Activated gamma-delta T cell (primary cell): ENCODE data around the gene NME7.
"Not testable (repeated sequence)": the region's sequence is repeated elsewhere in the genome, so short reads cannot be mapped to it uniquely, and the experiment has no call there.

Experiments used
- DNase-seq: peaks from one replicate; lab custom pipeline; 2025; lab: John Stamatoyannopoulos, UW

Gene NME7

DNA sequence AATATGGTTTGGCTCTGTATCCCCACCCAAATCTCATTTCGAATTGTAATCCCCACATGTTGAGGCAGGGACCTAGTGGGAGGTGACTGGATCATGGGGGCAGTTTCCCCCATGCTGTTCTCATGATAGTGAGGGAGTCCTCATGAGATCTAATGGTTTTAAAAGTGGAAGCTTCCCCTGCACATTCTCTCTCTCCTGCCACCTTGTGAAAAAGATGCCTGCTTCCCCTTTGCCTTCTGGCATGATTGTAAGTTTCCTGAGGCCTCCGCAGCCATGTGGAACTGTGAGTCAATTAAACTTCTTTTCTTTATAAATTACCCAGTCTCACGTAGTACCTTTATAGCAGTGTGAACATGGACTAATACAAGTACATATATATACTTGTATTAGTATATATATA, 25.5 kb downstream of the NME7 start:
- DNase-seq: not testable (repeated sequence)

DNA sequence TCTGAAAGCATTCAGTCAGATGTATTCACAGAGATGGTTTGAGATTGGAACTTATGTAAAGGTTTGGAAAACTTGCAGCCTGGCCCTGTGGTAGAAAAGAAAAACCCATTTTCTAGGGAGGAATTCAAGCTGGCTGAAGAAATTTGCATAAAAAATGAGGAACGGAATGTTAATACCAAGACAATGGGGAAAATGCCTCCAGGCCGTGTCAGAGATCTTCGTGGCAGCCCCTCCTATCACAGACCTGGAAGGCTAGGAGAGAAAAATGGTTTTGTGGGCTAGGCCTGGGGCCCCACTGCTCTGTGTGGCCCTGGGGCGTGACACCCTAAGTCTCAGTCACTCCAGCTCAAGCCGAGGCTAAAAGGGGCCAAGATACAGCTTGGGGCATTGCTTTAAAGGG, 26.7 kb downstream of the NME7 start:
- no peak for DNase-seq

DNA sequence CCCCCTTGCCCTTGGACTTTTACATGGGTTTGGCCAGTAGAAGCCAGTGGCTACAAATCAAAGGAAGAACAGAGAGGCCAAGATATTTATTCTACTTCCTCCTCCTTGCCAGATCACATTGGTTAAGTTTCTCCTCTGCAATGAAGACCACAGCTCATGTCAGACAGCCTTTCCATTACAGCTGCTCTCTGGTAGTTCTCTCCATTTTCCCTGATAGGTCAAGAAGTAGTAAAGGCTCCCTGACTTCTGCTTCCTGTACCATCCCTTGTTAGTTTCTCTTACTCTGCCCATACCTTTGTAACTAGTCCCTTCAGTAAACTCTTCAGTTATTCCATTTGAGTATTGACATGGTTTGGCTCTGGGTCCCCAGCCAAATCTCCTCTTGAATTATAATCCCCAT, 27.8 kb downstream of the NME7 start:
- DNase-seq: no peak

DNA sequence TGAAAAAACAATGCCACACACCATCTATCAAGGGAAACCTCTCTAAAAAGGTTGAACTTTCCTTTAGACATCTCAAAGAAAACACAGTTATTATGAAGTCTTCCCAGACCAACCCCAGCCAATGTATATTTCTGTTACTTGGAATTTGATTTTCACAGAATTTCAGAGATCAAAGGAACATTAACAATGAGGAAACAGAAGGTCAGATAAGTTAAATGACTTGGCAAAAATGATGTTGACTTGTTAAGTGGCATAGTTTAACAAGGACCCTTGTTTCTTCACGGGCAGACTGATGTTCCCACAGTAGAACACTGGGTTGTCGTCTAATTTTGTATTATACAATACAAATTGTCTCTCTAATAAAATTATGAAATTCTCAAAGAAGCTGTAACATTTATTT, 29.0 kb downstream of the NME7 start:
- no peak for DNase-seq

DNA sequence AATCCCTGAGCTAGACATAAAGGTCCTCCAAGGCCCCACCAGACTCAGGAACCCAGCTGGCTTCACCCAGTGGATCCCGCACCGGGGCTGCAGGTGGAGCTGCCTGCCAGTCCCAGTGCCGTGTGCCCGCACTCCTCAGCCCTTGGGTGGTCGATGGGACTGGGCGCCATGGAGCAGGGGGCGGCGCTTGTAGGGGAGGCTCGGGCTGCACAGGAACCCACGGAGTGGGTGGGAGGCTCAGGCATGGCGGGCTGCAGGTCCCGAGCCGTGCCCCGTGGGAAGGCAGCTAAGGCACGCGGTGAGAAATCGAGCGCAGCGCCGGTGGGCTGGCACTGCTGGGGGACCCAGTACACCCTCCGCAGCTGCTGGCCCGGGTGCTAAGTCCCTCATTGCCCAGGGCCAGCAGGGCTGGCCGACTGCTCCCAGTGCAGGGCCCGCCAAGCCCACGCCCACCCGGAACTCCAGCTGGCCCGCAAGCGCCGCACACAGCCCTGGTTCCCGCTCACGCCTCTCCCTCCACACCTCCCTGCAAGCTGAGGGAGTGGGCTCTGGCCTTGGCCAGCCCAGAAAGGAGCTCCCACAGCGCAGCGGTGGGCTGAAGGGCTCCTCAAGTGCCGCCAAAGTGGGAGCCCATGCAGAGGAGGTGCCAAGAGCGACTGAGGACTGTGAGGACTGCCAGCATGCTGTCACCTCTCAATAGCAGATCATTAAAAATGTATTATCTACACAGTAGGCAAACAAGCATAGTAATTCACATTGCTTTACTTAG, 30.5 kb downstream of the NME7 start:
- DNase-seq: not testable (repeated sequence)

DNA sequence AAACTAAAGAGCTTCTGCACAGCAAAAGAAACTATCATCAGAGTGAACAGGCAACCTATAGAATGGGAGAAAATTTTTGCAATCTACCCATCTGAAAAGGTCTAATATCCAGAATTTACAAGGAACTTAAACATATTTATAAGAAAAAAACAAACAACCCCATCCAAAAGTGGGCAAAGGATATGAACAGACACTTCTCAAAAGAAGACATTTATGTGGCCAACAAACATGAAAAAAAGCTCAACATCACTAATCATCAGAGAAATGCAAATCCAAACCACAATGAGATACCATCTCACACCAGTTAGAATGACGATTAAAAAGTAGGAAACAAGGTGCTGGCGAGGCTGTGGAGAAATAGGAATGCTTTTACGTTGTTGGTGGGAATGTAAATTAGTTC, 32.9 kb downstream of the NME7 start:
- DNase-seq: not testable (repeated sequence)

DNA sequence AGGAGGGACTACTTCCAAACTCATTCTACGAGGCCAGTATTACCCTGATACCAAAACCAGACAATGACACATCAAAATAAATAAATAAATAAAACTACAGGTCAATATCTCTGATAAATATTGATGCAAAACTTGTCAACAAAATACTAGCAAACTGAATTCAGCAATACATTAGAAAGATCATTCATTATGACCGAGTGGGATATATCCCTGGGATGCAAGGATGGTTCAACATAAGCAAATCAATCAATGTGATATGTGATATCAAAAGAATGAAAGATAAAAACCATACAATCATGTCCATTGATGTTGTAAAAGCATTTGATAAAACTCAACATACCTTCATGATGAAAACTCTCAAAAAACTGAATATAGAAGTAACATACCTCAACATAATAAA, 36.7 kb downstream of the NME7 start:
- no peak for DNase-seq

DNA sequence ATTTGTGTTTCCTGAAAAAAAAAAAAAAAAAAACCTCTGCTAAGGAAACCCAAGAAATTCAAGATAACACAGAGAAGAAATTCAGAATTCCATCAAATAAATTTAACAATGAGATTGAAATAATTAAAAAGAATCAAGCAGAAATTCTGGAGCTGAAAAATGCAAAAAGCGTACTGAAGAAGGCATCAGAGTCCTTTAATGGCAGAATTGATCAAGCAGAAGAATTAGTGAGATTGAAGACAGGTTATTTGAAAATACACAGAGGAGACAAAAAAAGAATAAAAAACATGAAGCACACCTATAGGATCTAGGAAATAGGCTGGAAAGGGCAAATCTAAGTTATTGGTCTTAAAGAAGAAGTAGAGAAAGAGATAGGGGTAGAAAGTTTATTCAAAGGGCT, 38.2 kb downstream of the NME7 start:
- DNase-seq: no peak

DNA sequence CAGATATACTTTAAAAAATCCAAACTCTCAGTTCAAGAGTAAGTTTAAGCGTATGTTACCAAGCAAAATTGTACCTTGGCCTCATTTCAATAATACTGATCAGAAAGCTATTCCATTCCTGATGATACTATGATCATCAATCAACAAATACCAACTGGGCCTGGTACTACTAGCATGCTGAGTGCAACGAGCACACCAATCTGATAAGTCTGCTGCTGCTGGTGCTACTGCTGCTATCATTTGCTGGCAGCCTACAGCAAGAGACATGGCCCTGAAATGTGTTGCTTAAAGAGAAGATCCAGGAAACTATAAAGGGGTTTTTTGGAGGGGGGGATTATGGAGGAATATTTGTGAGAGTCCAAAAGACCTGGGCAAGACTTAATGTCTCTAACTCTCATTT, 39.7 kb downstream of the NME7 start:
- no peak for DNase-seq

DNA sequence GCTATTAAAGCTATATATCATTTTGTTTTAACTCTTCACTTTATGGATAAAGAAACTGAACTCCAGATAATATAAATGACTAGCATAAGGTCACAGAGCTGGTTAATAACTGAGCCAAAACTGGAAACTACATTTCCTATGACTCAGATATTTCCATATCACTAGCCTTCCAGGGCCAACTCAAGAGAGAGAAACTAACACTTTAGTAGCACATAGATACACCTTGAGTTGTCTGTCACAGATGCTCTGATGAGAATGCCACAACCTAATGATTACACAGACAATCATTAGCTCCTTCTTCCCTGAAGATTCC, 40.7 kb downstream of the NME7 start:
- DNase-seq: no peak

DNA sequence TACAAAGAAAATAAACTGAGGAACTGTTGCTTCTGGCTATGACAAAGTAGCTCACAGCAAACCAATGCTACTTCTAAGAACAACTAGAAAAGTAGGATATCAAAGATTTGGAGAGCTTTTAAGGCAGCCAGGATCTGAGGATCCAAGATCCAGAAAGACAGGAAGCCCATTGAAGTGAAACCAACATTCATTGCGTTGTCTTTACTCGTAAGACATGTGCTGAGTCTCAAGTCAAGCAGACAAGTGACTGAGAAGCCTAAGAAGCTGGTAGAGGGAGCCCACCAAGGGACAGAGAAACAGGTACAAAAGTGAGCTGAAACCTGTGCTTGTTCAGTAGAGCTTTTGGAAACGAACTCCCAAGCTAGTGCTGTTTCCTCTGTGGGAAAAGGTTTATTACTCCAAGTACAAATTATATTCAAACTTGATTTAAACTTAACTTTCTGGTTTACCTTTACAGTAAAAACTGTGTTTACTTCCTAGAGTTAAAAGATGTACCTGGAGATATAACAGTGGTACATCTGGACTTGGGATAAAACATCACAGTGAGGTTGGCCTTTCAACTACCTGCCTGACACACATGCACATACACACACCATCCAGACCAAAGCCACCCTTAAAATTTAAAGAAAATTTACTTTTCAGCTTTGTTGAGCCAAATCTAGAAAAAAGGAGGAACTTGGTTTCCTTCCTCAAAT, 41.2 kb downstream of the NME7 start:
- DNase-seq: no peak

DNA sequence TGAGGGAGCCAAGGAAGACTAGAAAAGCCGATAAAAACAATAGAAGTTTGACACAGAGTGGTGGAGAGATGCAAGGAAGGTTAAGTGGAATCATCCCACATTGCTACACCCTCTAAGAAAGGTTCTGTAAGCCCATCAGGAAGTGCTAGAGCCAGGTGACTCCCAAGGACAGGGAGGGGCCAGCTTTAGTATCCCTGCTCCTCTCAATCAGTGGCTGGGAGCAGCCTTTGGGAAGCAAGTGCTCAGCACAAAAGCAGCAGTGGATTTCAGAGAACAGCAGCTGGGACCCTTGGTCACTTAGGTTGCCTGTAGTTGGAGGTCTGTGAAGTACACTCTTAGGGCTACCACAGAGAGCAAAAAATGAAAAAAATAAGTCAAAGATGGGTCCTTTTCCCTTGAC, 42.5 kb downstream of the NME7 start:
- no peak for DNase-seq

DNA sequence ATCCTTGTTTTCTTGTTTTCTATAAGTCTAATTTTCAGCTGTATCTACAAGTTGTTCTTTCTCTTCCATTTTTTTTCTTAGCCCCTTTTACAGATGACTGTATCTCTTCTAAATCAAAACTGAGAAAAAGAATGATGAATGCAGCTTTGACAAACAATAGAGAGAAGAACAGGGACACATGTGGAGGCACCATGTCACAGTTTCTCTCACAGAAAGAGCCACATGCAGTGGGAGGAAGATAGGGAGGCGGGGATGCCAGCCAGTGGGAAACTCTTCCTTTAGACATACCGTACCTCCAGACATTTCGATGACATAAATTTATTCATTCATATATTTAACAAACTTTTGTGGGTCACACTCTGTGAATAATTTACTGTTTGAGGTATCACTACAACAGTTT, 45.5 kb downstream of the NME7 start:
- no peak for DNase-seq

DNA sequence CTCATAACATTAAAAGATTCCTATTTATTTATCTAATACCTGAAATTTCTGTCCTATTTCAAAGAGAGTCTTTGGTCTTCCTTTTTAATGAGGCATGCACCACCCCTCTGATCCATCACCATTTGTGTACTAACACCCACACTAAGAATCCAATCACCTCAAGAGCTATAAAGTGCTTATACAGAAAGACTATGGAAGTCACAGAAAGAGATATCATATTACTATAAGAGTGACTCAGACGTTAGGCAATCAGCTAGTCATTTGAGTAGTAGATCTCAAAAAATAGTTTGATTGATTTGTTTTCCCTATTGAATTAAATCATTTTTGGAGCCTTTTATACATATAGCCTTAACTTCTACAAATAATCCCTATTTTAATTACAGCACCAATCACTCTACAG, 46.1 kb downstream of the NME7 start:
- DNase-seq: no peak

DNA sequence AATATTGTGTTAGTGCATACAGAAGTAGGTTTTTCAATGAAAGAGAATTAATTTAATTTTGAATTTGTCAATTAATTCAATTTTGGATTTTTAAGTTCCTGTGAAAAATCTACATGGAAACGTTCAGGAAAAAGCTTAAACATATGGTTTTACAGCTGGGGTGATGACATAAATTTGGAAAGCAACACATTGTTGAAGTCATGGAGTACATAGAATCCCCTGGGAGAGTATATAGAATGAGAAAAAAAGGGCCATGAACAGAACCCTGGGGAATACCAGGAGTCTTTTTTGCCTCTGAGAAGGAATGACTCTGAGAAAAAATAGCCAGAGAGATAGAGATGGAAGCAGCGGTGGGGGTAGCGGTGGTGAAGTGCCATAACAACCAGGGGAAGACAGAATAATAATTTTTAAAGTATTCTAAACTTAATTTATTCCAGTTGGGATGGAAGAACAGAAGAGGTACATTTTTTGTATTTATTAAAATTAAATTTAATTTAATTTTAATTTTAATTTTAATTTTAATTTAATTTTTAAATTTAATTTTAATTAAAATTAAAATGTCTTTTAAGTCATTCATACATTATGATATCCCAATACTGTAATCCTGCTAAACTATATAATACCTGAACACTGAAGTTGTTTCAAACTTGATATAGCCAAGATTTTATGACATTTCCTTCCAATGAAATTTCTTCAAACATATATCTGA, 48.9 kb downstream of the NME7 start:
- no peak for DNase-seq

DNA sequence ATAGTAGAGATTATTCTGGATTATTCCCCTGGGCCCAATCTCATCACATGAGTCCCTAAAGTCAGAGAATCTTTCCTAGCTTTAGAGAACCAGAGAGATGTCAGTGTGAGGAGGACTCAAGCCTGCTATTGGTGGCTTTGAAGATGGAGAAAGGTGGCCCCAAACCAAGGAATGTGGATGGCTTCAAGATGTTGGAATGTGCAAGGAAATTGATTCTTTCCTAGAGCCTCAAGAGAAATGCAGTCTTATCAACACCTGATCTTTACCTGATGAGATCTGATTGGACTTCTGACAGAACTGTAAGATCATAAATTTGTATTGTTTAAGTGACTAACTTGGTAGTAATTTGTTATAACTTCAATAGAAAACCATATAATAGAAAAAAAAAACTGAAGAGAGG, 51.0 kb downstream of the NME7 start:
- no peak for DNase-seq

DNA sequence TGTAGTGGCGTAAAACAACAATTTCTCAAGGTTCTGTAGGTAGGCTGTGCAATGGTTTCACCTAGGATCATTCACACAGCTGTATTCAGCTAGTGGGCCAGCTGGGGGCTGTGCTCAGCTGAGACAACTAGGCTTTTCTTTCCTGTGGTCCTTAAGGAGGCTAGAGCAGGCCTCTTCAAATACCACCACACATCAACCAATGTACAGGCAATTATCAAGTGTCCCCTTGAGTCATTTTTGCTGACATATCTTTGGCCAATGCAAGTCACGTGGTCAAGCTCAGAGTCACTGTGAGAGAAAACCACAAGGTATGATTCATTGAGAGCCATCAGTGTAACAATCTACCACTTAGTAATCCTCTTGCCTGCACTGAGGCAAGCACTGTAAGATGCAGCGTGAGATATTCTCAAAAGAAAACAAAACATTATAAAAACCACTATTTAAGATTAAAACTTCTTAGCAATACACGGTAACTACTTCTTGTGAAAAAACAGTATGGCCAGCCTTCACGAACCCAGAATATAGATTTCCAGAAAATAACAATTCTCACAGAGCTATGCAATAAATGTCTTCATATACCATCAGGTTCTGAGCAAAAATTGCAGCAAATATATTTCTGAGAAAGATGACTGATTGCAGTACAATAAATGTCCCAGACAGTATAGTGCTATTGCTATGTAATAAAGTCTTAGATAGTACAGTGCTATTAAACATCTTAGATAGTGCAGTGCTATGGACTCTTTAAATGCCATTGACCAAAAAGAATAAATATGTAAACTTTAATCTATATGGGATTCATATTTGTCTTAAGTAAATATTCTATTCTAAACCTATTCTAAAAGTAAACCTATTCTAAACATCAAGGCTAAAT, 55.3 kb downstream of the NME7 start:
- no peak for DNase-seq

DNA sequence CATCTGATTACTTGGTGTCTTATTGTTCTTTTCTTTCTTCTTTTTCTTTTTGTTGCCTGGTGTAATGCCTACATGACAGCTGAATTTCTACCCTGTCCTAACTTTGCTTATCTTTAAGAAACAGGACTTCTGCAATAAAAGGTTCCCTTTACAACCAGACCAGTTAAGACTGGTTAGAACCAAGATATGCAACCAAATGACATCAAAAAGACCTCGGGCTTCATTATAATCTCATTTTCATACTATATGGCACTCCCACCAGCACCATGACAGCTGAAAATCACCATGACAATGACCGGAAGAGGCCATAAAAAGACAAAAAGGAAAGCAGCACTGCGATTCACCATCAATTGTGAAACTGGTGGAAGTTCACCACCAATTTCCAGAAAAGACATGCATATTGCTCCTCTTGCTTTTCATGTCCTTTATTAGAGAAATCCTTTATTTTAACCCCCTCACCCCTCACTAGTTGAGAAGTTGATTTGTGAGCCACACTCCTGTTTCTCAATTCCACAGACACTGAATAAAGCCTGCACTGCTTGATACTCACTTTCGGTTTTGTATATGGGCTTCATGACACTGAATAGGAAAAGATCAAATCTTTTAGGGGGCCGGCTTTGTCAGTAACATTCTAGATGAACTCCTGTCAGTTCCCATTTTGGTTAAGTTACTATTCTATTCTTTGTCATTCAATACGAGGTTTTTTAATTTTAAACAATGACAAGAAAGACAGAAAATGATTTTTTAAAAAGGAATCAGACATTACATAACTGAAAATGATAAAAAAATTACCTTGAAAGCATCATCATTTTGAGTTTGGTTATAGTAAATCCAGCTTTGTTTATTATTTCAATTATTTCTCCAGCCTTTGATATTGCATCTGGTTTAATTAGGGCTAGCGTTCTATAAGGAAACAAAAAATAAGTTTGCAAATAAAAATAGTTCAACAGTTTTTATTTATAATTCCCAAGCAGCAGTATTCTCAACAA, 58.1 kb downstream of the NME7 start:
- DNase-seq: no peak

DNA sequence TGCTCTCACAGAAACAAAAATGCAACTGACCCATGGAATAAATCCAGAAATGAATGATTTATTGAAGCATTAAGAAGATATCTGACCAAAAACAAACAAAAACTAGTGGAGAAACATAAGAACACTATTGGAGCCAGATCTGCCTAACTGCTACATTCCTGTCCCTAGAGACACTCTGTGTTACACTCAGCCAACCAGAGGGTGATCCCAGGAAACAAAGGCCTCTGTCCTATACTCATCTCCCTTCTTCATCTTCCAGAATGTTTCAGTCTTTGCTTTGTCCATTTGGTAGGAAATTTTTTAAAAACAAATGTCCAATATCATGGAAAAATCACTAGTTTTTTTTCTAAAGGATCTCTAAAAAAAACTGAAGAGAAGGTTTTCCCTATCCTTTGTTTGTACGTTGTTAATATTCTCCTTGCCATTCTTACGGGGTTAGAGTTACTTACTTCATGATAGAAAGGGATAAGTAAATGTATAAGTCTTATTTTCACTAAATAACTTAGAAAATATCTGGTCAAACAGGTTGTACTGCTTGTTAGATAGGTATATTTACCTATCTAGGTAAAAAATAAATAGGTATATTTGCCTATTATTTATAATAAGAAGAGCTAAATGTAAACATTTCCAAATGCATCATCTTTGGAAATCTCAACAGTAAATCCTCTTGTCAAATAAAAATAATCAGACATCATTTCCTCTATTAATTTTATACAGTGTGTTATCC, 59.1 kb downstream of the NME7 start:
- DNase-seq: no peak

DNA sequence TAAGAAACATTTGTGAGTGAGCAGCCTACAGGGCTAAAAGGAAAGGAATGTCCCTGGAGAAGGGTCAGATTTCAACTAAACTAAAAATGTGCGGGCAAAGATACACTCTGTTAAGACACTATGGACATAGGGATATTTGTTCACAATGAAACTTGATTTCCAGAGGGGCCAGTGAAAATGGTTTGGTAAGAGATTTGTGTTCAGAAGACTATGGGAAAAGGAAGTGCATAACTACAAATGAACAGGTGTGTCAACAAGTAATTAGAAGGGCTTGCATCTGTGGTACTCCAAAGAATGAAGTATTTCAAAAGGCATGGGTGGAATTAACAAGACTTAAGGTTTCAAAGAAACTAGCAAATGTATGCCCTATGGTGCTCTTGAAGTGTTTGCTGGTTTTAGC, 60.4 kb downstream of the NME7 start:
- no peak for DNase-seq
